ENCODE measurements around the gene MSN.

The MSN gene

DNA sequence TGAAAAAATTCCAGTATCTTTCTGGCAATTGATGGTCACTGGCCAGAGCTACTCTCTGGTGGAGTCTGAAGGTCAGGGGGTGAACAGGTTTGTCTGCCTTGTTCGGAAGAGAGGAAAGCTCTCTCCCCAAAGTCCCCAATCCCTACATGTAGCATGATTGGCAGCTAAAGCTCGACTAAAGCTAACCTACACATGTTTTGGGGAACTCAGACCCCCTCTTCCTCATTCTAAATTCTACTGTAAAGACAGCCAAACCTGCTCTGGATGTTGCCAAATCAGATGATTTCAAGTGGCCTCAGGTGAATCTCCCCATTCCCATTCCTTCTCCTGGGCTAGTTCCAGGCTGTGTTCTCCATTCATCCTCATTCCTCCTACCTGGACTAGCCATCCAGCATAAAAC, 84.1 kb downstream of the MSN start:
- no peaks in the 10 kb centered on the region for H3K9me3 ChIP-seq (ENCODE audit: insufficient read depth, low read length)
- no peaks in the 10 kb centered on the region for H3K36me3 ChIP-seq (ENCODE audit: low read length)
- H3K4me2 ChIP-seq (ENCODE audit: low read depth, low read length, poor library complexity, severe bottlenecking), result no peak overlapping the region
- H3K27me3 ChIP-seq (ENCODE audit: low read length), result no peaks in the 10 kb centered on the region
- H4K20me1 ChIP-seq (ENCODE audit: low read depth, low read length), result no peaks in the 10 kb centered on the region
- no peak overlapping the region for H3K4me3 ChIP-seq (ENCODE audit: insufficient read depth, low read length, poor library complexity, severe bottlenecking)
- H3K79me2 ChIP-seq (ENCODE audit: insufficient read depth, low read length), result no peaks in the 10 kb centered on the region
- peak overlapping the region; percentile 54; the same call in 1 of the 2 replicates for H3K27ac ChIP-seq (ENCODE audit: low read depth, low read length)
- no peak overlapping the region for H2AFZ ChIP-seq (ENCODE audit: low read depth, low read length, severe bottlenecking)
- no peaks in the 10 kb centered on the region for H3K9me2 ChIP-seq (replicated peaks; ENCODE audit: insufficient read depth, low read length)
- no peaks in the 10 kb centered on the region for H3F3A ChIP-seq (ENCODE audit: insufficient read depth)
- TF ChIP-seq EZH2phosphoT487 (conservative IDR thresholded peaks at IDR 0.05; ENCODE audit: low read length), result no peak
- TF ChIP-seq, protein P1, sequence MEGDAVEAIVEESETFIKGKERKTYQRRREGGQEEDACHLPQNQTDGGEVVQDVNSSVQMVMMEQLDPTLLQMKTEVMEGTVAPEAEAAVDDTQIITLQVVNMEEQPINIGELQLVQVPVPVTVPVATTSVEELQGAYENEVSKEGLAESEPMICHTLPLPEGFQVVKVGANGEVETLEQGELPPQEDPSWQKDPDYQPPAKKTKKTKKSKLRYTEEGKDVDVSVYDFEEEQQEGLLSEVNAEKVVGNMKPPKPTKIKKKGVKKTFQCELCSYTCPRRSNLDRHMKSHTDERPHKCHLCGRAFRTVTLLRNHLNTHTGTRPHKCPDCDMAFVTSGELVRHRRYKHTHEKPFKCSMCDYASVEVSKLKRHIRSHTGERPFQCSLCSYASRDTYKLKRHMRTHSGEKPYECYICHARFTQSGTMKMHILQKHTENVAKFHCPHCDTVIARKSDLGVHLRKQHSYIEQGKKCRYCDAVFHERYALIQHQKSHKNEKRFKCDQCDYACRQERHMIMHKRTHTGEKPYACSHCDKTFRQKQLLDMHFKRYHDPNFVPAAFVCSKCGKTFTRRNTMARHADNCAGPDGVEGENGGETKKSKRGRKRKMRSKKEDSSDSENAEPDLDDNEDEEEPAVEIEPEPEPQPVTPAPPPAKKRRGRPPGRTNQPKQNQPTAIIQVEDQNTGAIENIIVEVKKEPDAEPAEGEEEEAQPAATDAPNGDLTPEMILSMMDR (IDR thresholded peaks at IDR 0.05; ENCODE audit: insufficient read depth, low read length, poor library complexity, severe bottlenecking), result no peak
- no peak overlapping the region for H3K9ac ChIP-seq (ENCODE audit: low read length)

DNA sequence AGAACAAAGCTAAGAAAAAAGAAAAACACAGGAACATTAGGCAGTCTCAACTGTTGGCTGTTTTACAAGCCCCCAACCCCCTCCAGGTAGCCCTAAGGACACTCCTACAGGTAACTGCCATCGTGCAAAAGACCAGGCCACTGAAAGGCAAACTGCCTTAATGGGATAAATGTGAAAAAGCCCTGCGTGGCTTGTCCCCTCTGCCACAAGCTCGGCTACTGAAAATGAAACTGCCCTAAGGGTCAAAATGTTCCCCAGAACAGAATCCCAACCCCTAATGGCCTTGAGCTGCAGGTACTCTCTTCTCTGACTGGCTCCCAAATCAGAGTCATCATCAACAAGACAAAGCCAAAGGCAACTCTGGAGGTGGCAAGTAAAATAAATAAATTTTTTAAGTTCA, 84.8 kb downstream of the MSN start:
- H3K36me3 ChIP-seq (ENCODE audit: low read length), result no peaks in the 10 kb centered on the region
- TF ChIP-seq, protein P1 (IDR thresholded peaks at IDR 0.05; ENCODE audit: insufficient read depth, low read length, poor library complexity, severe bottlenecking), result no peak
- TF ChIP-seq EZH2phosphoT487 (conservative IDR thresholded peaks at IDR 0.05; ENCODE audit: low read length), result no peak
- H3K9ac ChIP-seq (ENCODE audit: low read length), result no peak overlapping the region
- H3K27me3 ChIP-seq (ENCODE audit: low read length), result no peaks in the 10 kb centered on the region
- no peak overlapping the region for H3K27ac ChIP-seq (ENCODE audit: low read depth, low read length)
- no peak overlapping the region for H2AFZ ChIP-seq (ENCODE audit: low read depth, low read length, severe bottlenecking)
- H3K9me3 ChIP-seq (ENCODE audit: insufficient read depth, low read length), result no peaks in the 10 kb centered on the region
- no peaks in the 10 kb centered on the region for H3K79me2 ChIP-seq (ENCODE audit: insufficient read depth, low read length)
- no peaks in the 10 kb centered on the region for H3F3A ChIP-seq (ENCODE audit: insufficient read depth)
- no peaks in the 10 kb centered on the region for H4K20me1 ChIP-seq (ENCODE audit: low read depth, low read length)
- H3K4me3 ChIP-seq (ENCODE audit: insufficient read depth, low read length, poor library complexity, severe bottlenecking), result no peak overlapping the region
- no peaks in the 10 kb centered on the region for H3K9me2 ChIP-seq (replicated peaks; ENCODE audit: insufficient read depth, low read length)
- H3K4me2 ChIP-seq (ENCODE audit: low read depth, low read length, poor library complexity, severe bottlenecking), result peak overlapping the region; percentile 15

DNA sequence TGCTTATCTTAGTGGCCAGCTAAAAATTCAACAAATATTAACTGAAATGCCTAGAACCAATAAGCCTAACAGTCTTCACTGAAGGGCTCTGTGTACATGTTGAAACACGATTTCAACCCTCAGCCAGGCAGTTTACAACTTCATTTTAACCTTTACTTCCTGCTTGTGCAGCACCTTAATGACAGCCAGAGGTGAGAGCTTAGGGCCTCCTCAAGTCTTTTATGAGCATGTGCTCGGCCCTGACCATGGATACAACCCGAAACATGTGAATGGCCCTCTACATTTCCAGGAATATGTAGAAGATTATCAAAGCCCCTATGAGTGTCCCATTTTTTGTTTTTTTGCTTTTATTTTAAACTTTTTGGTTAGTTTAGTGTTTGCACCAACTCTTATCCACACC, 88.3 kb downstream of the MSN start:
- Histone ChIP-seq H3K4me2 (ENCODE audit: low read depth, low read length, poor library complexity, severe bottlenecking) (no peak overlapping the region), H3K36me3 (ENCODE audit: low read length) (no peaks in the 10 kb centered on the region), H2AFZ (ENCODE audit: low read depth, low read length, severe bottlenecking) (no peak overlapping the region), H3K79me2 (ENCODE audit: insufficient read depth, low read length) (no peaks in the 10 kb centered on the region), H3K27ac (ENCODE audit: low read depth, low read length) (no peak overlapping the region), H4K20me1 (ENCODE audit: low read depth, low read length) (no peaks in the 10 kb centered on the region), H3K9me2 (replicated peaks; ENCODE audit: insufficient read depth, low read length) (no peaks in the 10 kb centered on the region), H3K9me3 (ENCODE audit: insufficient read depth, low read length) (no peaks in the 10 kb centered on the region), H3K9ac (ENCODE audit: low read length) (no peak overlapping the region), H3K27me3 (ENCODE audit: low read length) (no peaks in the 10 kb centered on the region), H3K4me3 (ENCODE audit: insufficient read depth, low read length, poor library complexity, severe bottlenecking) (no peak overlapping the region), H3F3A (ENCODE audit: insufficient read depth) (no peaks in the 10 kb centered on the region)
- TF ChIP-seq EZH2phosphoT487 (conservative IDR thresholded peaks at IDR 0.05; ENCODE audit: low read length), result no peak
- TF ChIP-seq, protein P1 (IDR thresholded peaks at IDR 0.05; ENCODE audit: insufficient read depth, low read length, poor library complexity, severe bottlenecking), result no peak

Data from SU-DHL-6 (cell line).